Esophagus muscularis mucosa (tissue), 4 donors: ENCODE measurements around the gene GRIK1.

Experiments used
- EP300 ChIP-seq: sonication (generic); formaldehyde crosslinking; IDR thresholded peaks from one replicate; pipeline ENCODE4 v1.6.1; 2017; ENCODE audit warnings: antibody characterized with exemption
- POLR2A ChIP-seq: fragments of 450-650 bp; IDR thresholded peaks from one replicate; pipeline ENCODE4 v1.6.1; 2017; ENCODE audit warnings: antibody characterized with exemption, moderate library complexity, mild to moderate bottlenecking, low read depth
- POLR2AphosphoS5 ChIP-seq, 2 donors: sonication (generic); formaldehyde crosslinking; IDR thresholded peaks; one replicate each; pipeline ENCODE4 v1.6.1; 2017; ENCODE audit warnings: antibody characterized with exemption in 2 of 2
- TF ChIP-seq, protein P1 (sequence below), 3 experiments: fragments of 200-600 bp in 2 of 3; fragments of 450-650 bp in 1 of 3; sonication (generic) in 2 of 3; IDR thresholded peaks; one replicate each; pipeline ENCODE4 v1.5.1; 2017 to 2019; ENCODE audit warnings: antibody characterized with exemption in 3 of 3, mild to moderate bottlenecking in 2 of 3, moderate library complexity in 1 of 3

DNA sequence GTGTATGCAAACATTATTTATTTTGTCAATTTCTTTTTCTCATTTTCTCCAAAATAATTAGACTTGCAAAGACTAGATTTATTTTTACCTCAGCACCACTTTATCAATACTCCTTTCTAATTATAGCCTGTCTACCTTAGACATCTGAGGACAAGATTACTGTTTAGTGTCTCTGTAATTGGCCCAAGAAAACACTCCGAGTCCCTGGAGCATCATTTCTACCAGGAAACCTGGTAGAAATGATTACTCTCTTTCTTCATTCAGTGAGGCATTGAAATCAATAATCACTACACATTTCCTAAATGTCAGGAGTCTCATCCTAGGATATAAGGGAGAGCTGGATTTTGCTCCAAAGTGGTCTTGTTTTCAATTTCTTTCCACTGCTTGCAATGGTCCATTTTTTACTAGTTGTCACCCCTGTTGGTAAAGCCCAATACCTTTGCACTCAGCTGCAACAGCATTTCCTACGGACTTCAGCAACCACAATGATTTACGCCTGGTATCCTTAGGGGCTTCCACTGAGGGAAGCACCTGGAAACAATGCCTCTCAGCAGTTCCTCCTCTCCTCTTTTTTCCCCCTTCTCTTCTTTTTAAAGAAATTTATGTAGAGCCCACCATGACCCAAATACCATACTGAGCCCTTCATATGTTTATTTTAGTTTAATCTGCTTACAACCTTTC is 64.6 kb downstream of the GRIK1 start:
- TF ChIP-seq POLR2AphosphoS5 (IDR thresholded peaks at IDR 0.05) (no peak), POLR2A (no peak), EP300 (no peak)
- TF ChIP-seq, protein P1, sequence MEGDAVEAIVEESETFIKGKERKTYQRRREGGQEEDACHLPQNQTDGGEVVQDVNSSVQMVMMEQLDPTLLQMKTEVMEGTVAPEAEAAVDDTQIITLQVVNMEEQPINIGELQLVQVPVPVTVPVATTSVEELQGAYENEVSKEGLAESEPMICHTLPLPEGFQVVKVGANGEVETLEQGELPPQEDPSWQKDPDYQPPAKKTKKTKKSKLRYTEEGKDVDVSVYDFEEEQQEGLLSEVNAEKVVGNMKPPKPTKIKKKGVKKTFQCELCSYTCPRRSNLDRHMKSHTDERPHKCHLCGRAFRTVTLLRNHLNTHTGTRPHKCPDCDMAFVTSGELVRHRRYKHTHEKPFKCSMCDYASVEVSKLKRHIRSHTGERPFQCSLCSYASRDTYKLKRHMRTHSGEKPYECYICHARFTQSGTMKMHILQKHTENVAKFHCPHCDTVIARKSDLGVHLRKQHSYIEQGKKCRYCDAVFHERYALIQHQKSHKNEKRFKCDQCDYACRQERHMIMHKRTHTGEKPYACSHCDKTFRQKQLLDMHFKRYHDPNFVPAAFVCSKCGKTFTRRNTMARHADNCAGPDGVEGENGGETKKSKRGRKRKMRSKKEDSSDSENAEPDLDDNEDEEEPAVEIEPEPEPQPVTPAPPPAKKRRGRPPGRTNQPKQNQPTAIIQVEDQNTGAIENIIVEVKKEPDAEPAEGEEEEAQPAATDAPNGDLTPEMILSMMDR (IDR thresholded peaks at IDR 0.05) = no peak
